ENCODE measurements around the gene KAT14.

The KAT14 gene

GRCh38 chr20:18144541-18145099 is 7.0 kb downstream of the KAT14 start:
- DNase-seq (ENCODE audit: insufficient read length, low spot score) (no peak), FAIRE-seq (no peak)
- TF ChIP-seq POU2F2 (IDR thresholded peaks at IDR 0.05; ENCODE audit: low read depth, low read length) (no peak), TAF1 (IDR thresholded peaks at IDR 0.05; ENCODE audit: low read depth, low read length) (no peak), POLR2A (IDR thresholded peaks at IDR 0.05; ENCODE audit: low read depth, low read length) (no peak), PAX5 (IDR thresholded peaks at IDR 0.05; ENCODE audit: insufficient read depth, low read length, severe bottlenecking) (no peak), POLR2AphosphoS5 (IDR thresholded peaks at IDR 0.05; ENCODE audit: low read depth, low read length) (no peak), SPI1 (IDR thresholded peaks at IDR 0.05; ENCODE audit: low read depth, low read length) (no peak)

GRCh38 chr20:18154342-18154741 is 16.7 kb downstream of the KAT14 start:
- FAIRE-seq: no peak
- no peak for DNase-seq (ENCODE audit: insufficient read length, low spot score)
- TF ChIP-seq PAX5 (IDR thresholded peaks at IDR 0.05; ENCODE audit: insufficient read depth, low read length, severe bottlenecking) (no peak), SPI1 (IDR thresholded peaks at IDR 0.05; ENCODE audit: low read depth, low read length) (no peak), POU2F2 (IDR thresholded peaks at IDR 0.05; ENCODE audit: low read depth, low read length) (no peak), POLR2AphosphoS5 (IDR thresholded peaks at IDR 0.05; ENCODE audit: low read depth, low read length) (no peak)

- no peak for TF ChIP-seq SPI1 (IDR thresholded peaks at IDR 0.05; ENCODE audit: low read depth, low read length)
- no peak for TF ChIP-seq POLR2AphosphoS5 (IDR thresholded peaks at IDR 0.05; ENCODE audit: low read depth, low read length)
- no peak for TF ChIP-seq PAX5 (IDR thresholded peaks at IDR 0.05; ENCODE audit: insufficient read depth, low read length, severe bottlenecking)
- no peak for TF ChIP-seq POLR2A (IDR thresholded peaks at IDR 0.05; ENCODE audit: low read depth, low read length)
- no peak for TF ChIP-seq TAF1 (IDR thresholded peaks at IDR 0.05; ENCODE audit: low read depth, low read length)
- TF ChIP-seq POU2F2 (IDR thresholded peaks at IDR 0.05; ENCODE audit: low read depth, low read length): no peak
- DNase-seq (ENCODE audit: insufficient read length, low spot score) (no peak), FAIRE-seq (no peak)
Observed at GRCh38 chr20:18156045-18156444, 18.4 kb downstream of the KAT14 start.

- FAIRE-seq (no peak), DNase-seq (ENCODE audit: insufficient read length, low spot score) (no peak)
- no peak for TF ChIP-seq POU2F2 (IDR thresholded peaks at IDR 0.05; ENCODE audit: low read depth, low read length)
- TF ChIP-seq TAF1 (IDR thresholded peaks at IDR 0.05; ENCODE audit: low read depth, low read length): no peak
- no peak for TF ChIP-seq SPI1 (IDR thresholded peaks at IDR 0.05; ENCODE audit: low read depth, low read length)
- no peak for TF ChIP-seq POLR2AphosphoS5 (IDR thresholded peaks at IDR 0.05; ENCODE audit: low read depth, low read length)
- no peak for TF ChIP-seq PAX5 (IDR thresholded peaks at IDR 0.05; ENCODE audit: insufficient read depth, low read length, severe bottlenecking)
- TF ChIP-seq POLR2A (IDR thresholded peaks at IDR 0.05; ENCODE audit: low read depth, low read length): no peak
Observed at GRCh38 chr20:18164356-18164755, 26.7 kb downstream of the KAT14 start.

- DNase-seq (ENCODE audit: insufficient read length, low spot score) (no peak), FAIRE-seq (no peak)
- no peak for TF ChIP-seq TAF1 (IDR thresholded peaks at IDR 0.05; ENCODE audit: low read depth, low read length)
- TF ChIP-seq POU2F2 (IDR thresholded peaks at IDR 0.05; ENCODE audit: low read depth, low read length): no peak
- TF ChIP-seq PAX5 (IDR thresholded peaks at IDR 0.05; ENCODE audit: insufficient read depth, low read length, severe bottlenecking): no peak
- no peak for TF ChIP-seq POLR2AphosphoS5 (IDR thresholded peaks at IDR 0.05; ENCODE audit: low read depth, low read length)
- TF ChIP-seq SPI1 (IDR thresholded peaks at IDR 0.05; ENCODE audit: low read depth, low read length): no peak
- TF ChIP-seq POLR2A (IDR thresholded peaks at IDR 0.05; ENCODE audit: low read depth, low read length): no peak
Observed at GRCh38 chr20:18165553-18165952, 27.9 kb downstream of the KAT14 start.

- DNase-seq (ENCODE audit: insufficient read length, low spot score) (no peak), FAIRE-seq (no peak)
- TF ChIP-seq POLR2AphosphoS5 (IDR thresholded peaks at IDR 0.05; ENCODE audit: low read depth, low read length): no peak
- TF ChIP-seq POLR2A (IDR thresholded peaks at IDR 0.05; ENCODE audit: low read depth, low read length): no peak
- no peak for TF ChIP-seq PAX5 (IDR thresholded peaks at IDR 0.05; ENCODE audit: insufficient read depth, low read length, severe bottlenecking)
- no peak for TF ChIP-seq SPI1 (IDR thresholded peaks at IDR 0.05; ENCODE audit: low read depth, low read length)
- TF ChIP-seq POU2F2 (IDR thresholded peaks at IDR 0.05; ENCODE audit: low read depth, low read length): no peak
- TF ChIP-seq TAF1 (IDR thresholded peaks at IDR 0.05; ENCODE audit: low read depth, low read length): no peak
Observed at GRCh38 chr20:18166241-18166881, 28.7 kb downstream of the KAT14 start.

GRCh38 chr20:18166950-18167349 is 29.3 kb downstream of the KAT14 start:
- FAIRE-seq (no peak), DNase-seq (ENCODE audit: insufficient read length, low spot score) (no peak)
- TF ChIP-seq TAF1 (IDR thresholded peaks at IDR 0.05; ENCODE audit: low read depth, low read length) (no peak), POU2F2 (IDR thresholded peaks at IDR 0.05; ENCODE audit: low read depth, low read length) (no peak), PAX5 (IDR thresholded peaks at IDR 0.05; ENCODE audit: insufficient read depth, low read length, severe bottlenecking) (no peak), POLR2AphosphoS5 (IDR thresholded peaks at IDR 0.05; ENCODE audit: low read depth, low read length) (no peak), SPI1 (IDR thresholded peaks at IDR 0.05; ENCODE audit: low read depth, low read length) (no peak), POLR2A (IDR thresholded peaks at IDR 0.05; ENCODE audit: low read depth, low read length) (no peak)

GRCh38 chr20:18172379-18172778 is 34.7 kb downstream of the KAT14 start:
- TF ChIP-seq PAX5 (IDR thresholded peaks at IDR 0.05; ENCODE audit: insufficient read depth, low read length, severe bottlenecking) (no peak), POU2F2 (IDR thresholded peaks at IDR 0.05; ENCODE audit: low read depth, low read length) (no peak), SPI1 (IDR thresholded peaks at IDR 0.05; ENCODE audit: low read depth, low read length) (no peak), TAF1 (IDR thresholded peaks at IDR 0.05; ENCODE audit: low read depth, low read length) (no peak), POLR2A (IDR thresholded peaks at IDR 0.05; ENCODE audit: low read depth, low read length) (no peak), POLR2AphosphoS5 (IDR thresholded peaks at IDR 0.05; ENCODE audit: low read depth, low read length) (no peak)
- no peak for DNase-seq (ENCODE audit: insufficient read length, low spot score)
- FAIRE-seq: no peak

GRCh38 chr20:18174906-18175683 is 37.4 kb downstream of the KAT14 start:
- DNase-seq (ENCODE audit: insufficient read length, low spot score) (no peak), FAIRE-seq (no peak)
- TF ChIP-seq PAX5 (IDR thresholded peaks at IDR 0.05; ENCODE audit: insufficient read depth, low read length, severe bottlenecking): no peak
- no peak for TF ChIP-seq POLR2AphosphoS5 (IDR thresholded peaks at IDR 0.05; ENCODE audit: low read depth, low read length)
- TF ChIP-seq POLR2A (IDR thresholded peaks at IDR 0.05; ENCODE audit: low read depth, low read length): no peak
- no peak for TF ChIP-seq POU2F2 (IDR thresholded peaks at IDR 0.05; ENCODE audit: low read depth, low read length)
- TF ChIP-seq TAF1 (IDR thresholded peaks at IDR 0.05; ENCODE audit: low read depth, low read length): no peak
- TF ChIP-seq SPI1 (IDR thresholded peaks at IDR 0.05; ENCODE audit: low read depth, low read length): no peak
